GM18499 (cell line): Measurements from ENCODE around the gene SEZ6L.

ENCODE experiments used
- ATAC-seq: cut with Tn5 transposase; IDR thresholded peaks from one replicate; pipeline ENCODE4 v1.9.1; 2021; ENCODE audit warnings: moderate number of reproducible peaks; ENCODE audit not compliant: insufficient read depth, unreplicated experiment

SEZ6L gene

GRCh38 chr22:26367402-26368245 lies 198.4 kb downstream of the SEZ6L start:
- ATAC-seq, result no peak

GRCh38 chr22:26372890-26373289 lies 203.6 kb downstream of the SEZ6L start:
- no peak for ATAC-seq

- no peak for ATAC-seq
These were observed 205.2 kb downstream of the SEZ6L start for GRCh38 chr22:26374391-26375026.

- no peak for ATAC-seq
These were observed 208.0 kb downstream of the SEZ6L start for GRCh38 chr22:26377170-26377830.

GRCh38 chr22:26380072-26380830 lies 211.0 kb downstream of the SEZ6L start:
- no peak for ATAC-seq

GRCh38 chr22:26382782-26383181 lies 213.5 kb downstream of the SEZ6L start:
- no peak for ATAC-seq

GRCh38 chr22:26383968-26384556 lies 214.8 kb downstream of the SEZ6L start:
- no peak for ATAC-seq

- ATAC-seq, result no peak
These were observed 215.9 kb downstream of the SEZ6L start for GRCh38 chr22:26385164-26385563.

- no peak for ATAC-seq
These were observed 219.9 kb downstream of the SEZ6L start for GRCh38 chr22:26389125-26389524.

- no peak for ATAC-seq
These were observed 221.8 kb downstream of the SEZ6L start for GRCh38 chr22:26391091-26391490.

GRCh38 chr22:26391623-26392022 lies 222.4 kb downstream of the SEZ6L start:
- ATAC-seq, result no peak

GRCh38 chr22:26393929-26394328 lies 224.7 kb downstream of the SEZ6L start:
- ATAC-seq, result no peak

- ATAC-seq, result no peak
These were observed 225.5 kb downstream of the SEZ6L start for GRCh38 chr22:26394777-26395176.

GRCh38 chr22:26395926-26396325 lies 226.7 kb downstream of the SEZ6L start:
- ATAC-seq, result no peak

- ATAC-seq, result no peak
These were observed 229.5 kb downstream of the SEZ6L start for GRCh38 chr22:26398741-26399153.

- no peak for ATAC-seq
These were observed 230.0 kb downstream of the SEZ6L start for GRCh38 chr22:26399289-26399688.

GRCh38 chr22:26401726-26402125 lies 232.5 kb downstream of the SEZ6L start:
- ATAC-seq, result no peak

- no peak for ATAC-seq
These were observed 235.7 kb downstream of the SEZ6L start for GRCh38 chr22:26404851-26405421.

- ATAC-seq, result no peak
These were observed 236.9 kb downstream of the SEZ6L start for GRCh38 chr22:26406118-26406517.
